Measurements from ENCODE around the gene PROZ.
"Not testable (repeated sequence)": the region's sequence is repeated elsewhere in the genome, so short reads cannot be mapped to it uniquely, and the experiment has no call there.

Gene PROZ, protein sequence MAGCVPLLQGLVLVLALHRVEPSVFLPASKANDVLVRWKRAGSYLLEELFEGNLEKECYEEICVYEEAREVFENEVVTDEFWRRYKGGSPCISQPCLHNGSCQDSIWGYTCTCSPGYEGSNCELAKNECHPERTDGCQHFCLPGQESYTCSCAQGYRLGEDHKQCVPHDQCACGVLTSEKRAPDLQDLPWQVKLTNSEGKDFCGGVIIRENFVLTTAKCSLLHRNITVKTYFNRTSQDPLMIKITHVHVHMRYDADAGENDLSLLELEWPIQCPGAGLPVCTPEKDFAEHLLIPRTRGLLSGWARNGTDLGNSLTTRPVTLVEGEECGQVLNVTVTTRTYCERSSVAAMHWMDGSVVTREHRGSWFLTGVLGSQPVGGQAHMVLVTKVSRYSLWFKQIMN

DNA sequence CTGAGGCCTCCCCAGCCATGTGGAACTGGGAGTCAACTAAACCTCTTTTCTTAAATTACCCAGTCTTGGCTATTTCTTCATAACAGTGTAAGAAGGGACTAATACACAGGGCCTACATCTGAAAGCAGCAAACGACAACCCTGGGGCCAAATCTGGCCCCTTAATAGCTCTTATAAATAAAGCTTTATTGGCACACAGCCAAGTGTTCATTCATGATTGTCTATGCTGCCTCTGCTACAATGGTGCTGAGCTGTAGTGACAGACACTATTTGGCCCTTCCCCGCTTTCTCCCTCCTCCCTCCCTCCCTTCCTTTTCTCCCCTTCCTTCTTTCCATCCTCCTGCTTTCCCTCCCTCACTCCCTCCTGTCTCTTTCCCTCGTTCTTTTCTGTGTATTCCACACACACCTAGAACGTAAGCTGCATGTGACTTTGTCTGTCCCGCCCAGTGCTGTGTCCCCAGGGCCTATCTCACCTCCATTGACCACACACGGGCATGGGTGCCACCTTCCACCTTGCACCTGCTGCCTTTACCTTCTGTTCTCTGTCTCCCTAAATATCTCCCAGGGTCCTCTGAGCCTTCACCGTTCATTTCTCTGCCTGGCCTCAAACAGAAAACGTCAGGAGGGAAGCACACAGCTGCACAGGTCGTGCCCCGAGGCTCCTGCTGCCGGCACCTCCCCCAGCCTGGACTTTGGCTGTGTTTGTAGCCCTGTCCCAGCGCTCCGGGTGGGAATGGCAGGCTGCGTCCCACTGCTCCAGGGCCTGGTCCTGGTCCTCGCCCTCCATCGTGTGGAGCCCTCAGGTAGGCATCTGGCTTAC, at the start of gene PROZ:
PROZ (plus strand) TSS at position 720 of the 819 bp plus-strand sequence; CDS start at position 733, 13 bp downstream.
- no peak for DNase-seq

- no peak for DNase-seq
Measured at GRCh38 chr13:113109151-113110047, 49.0 kb upstream of the PROZ start.

DNA sequence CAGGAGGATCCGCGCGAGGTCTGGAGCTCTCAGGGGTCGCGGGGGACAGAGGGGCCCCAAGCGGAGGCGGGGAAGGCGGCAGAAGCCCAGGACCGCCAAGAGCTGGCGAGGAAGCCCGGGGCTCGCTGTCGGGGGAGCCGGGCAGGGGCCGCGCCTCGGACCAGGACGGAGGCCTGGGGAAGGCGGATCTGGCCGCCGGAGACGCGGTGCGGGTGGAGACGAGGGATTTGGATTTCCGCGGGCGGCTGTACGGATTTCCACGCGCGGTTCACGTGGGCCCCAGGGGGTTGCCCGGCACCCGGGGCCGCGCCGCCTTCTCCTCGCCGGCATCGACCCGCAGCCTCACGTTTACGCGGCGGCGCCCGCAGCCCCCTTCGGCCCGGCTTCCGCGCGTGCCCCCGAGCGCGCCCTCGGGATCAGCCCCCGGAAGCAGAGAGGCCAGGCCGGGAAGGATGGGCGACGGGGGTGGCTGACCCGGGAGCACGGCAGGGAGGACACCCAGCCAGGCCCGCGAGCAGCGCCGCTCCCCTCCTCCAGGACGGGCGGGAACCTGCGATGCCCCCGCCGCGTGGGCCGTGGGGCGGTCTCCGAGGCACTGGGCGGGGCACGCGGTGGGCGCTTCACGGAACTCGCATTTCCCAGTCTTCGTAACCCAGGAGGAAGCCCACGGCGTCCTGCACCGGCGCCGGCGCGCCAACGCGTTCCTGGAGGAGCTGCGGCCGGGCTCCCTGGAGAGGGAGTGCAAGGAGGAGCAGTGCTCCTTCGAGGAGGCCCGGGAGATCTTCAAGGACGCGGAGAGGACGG, 48.2 kb upstream of the PROZ start:
- no peak for DNase-seq

DNA sequence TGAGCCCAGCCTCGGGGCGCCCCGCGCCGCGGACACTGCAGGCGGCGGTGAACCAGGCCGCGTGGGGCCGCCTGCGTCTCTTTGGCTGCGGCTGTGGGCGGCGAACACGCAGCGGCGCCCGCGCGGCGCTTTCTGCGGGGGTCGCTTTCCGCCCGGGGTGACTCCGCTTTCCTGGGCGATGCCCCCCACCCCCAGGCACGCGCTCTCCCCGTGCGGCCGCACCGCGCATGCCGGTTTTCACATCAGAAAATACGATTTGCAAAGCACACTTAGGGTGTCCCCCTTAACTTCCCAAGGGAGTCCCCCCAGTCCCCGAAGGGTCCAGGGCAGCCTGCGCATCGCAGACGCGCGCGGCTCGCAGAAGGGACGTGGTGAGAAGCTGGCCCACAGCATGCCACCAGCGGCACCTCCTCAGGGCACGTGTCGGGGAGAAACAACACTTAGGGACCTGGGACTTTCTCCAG, 47.6 kb upstream of the PROZ start:
- DNase-seq: no peak

DNA sequence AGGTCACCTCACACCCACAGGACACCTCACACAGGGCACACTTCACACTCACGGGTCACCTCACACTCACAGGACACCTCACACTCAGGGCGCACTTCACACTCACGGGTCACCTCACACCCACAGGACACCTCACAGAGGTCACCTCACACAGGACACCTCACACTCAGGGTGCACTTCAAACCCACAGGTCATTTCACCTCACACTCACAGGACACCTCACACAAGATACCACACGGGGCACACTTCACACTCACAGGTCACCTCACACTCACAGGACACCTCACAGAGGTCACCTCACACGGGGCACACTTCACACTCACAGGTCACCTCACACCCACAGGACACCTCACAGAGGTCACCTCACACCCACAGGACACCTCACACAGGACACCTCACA, 46.6 kb upstream of the PROZ start:
- not testable (repeated sequence) for DNase-seq

DNA sequence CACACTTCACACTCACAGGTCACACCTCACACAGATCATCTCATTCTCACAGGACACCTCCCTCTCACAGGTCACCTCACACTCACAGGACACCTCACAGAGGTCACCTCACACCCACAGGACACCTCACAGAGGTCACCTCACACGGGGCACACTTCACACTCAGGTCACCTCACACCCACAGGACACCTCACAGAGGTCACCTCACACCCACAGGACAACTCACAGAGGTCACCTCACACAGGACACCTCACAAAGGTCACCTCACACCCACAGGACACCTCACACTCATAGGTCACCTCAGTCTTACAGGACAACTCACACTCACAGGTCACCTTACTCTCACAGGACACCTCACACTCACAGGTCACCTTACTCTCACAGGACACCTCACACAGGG, 46.0 kb upstream of the PROZ start:
- not testable (repeated sequence) for DNase-seq

- DNase-seq: no peak
Measured at GRCh38 chr13:113112893-113113845, 45.3 kb upstream of the PROZ start.

DNA sequence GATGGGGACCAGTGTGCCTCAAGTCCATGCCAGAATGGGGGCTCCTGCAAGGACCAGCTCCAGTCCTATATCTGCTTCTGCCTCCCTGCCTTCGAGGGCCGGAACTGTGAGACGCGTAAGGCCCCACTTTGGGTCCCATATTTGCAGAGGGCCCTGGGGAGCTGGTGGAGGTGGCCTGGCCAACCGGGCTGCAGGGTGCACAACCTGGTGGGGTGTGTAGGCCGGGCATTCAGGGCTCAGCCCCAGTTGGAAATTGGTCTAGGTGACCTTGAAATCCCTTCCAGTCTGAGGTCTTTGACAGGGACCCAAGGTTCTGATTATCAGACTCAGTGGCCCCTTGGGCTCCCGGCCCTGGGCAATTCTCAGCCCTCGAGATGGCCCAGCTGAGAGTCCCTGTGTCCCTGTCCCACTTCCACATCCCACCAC, 44.6 kb upstream of the PROZ start:
- no peak for DNase-seq

DNA sequence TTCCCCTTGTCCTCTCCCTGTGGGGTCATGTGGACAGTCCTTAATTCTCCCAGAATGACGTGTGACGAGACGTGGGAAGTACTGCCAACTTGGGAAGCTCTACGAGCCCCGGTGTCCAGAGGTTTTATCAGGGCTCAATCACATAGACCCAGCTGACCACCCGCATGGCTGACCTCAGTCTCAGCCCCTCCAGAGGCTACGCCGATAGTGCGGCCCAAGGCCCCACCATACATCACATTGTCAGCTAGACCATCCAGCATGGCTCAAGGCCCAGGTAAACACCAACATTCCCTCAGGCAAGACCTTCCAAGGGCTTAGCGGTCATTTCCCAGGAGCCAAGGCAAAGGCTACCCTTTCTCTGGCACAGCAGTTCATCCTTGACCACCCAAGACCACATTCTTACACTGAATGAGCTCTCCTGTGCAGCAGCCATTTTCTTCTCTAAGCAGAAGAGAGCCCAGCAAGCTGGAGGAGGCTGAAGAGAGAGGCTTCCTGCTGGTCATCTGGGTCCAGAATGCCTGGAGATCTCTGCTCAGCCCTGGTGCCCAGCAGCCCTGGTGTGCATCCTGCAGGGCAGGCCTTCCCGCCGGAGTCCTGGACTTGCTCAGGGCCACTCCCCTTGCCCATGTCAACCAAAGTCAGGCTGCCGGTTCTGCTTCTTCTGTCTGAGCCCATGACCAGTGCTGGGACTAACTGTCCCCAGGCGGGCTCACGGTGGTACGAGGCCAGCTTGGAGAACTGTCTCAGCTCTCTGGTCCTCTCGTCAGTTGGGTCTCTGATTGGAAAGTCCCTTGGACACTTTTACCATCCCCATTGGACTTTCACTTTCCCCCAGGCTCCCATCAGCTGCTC, 43.7 kb upstream of the PROZ start:
- no peak for DNase-seq

DNA sequence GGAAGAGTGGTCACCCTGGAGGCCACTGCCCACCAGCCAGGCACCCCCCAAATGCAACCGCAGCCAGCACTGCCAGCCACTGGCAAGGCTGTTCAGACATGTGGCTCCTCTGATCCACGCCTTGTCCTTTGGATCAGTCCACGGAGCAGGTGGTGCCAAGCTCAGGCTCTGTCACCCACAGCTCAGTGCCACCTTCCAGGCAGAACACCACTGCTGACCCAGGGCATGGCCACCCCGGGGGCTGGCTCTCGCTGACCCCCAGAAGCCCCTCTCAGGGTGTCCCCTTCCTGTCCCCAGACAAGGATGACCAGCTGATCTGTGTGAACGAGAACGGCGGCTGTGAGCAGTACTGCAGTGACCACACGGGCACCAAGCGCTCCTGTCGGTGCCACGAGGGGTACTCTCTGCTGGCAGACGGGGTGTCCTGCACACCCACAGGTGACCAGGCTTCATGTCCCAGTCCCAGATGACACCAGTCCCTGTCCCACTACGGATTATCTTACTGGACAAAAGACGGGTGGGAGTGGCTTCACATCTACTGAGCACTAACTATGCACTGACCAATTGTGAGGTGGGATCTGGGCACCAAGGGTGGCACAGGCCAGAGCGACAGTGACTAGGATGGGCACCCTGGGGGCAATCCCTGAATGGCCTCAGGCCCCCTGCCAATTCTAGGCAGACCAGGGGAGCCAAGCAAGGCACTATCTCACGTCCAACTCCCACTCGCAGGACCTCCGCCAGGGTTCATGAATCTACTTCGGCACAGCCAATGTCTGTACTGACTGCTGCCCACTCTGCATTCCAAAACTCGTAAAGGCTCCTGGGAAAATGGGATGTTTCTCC, 42.9 kb upstream of the PROZ start:
- no peak for DNase-seq

GRCh38 chr13:113116206-113116800, 42.1 kb upstream of the PROZ start:
- no peak for DNase-seq

DNA sequence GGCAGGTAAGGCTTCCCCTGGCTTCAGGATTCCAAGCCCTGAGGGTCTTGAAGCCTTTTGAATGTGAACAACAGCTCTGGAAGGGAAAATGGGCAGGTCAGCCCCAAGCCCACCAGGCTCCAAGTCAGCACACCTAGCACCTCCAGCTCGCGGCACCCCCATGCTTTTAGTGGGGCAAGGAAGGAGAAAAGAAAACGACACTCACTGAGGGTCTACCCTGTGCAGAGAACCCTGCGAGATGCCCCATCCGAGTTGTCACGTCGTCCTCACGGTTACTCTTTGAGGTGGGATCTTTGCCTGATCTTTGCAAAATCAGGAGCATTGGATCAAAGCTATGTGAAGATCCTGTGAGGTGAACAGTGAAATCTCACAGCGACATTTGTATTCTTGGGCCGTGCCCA, 41.6 kb upstream of the PROZ start:
- no peak for DNase-seq

GRCh38 chr13:113117335-113117872, 41.0 kb upstream of the PROZ start:
- DNase-seq: no peak

- no peak for DNase-seq
Measured at GRCh38 chr13:113117911-113118260, 40.6 kb upstream of the PROZ start.

DNA sequence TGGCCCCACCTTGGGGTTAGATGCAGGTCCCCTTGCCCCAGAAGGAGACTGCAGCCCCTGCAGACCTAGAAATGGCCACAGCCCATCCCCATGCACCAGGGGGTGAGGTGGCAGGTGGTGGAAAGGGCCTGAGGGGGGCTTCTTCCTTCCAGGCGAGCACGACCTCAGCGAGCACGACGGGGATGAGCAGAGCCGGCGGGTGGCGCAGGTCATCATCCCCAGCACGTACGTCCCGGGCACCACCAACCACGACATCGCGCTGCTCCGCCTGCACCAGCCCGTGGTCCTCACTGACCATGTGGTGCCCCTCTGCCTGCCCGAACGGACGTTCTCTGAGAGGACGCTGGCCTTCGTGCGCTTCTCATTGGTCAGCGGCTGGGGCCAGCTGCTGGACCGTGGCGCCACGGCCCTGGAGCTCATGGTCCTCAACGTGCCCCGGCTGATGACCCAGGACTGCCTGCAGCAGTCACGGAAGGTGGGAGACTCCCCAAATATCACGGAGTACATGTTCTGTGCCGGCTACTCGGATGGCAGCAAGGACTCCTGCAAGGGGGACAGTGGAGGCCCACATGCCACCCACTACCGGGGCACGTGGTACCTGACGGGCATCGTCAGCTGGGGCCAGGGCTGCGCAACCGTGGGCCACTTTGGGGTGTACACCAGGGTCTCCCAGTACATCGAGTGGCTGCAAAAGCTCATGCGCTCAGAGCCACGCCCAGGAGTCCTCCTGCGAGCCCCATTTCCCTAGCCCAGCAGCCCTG, 40.0 kb upstream of the PROZ start:
- no peak for DNase-seq

- DNase-seq: no peak
Measured at GRCh38 chr13:113119166-113119821, 39.2 kb upstream of the PROZ start.

- DNase-seq: no peak
Measured at GRCh38 chr13:113119822-113120189, 38.6 kb upstream of the PROZ start.

Measured in NCI-H2107 (cell line).